ENCODE measurements around the gene CAMTA1.

GRCh38 chr1:7784492-7785071 is 999.3 kb downstream of the CAMTA1 start:
- TF ChIP-seq CTCF (IDR thresholded peaks at IDR 0.05) (no peak), POLR2A (IDR thresholded peaks at IDR 0.05) (peak in 1 of 2 donors; percentile 14), POLR2AphosphoS5 (IDR thresholded peaks at IDR 0.05) (no peak), EP300 (IDR thresholded peaks at IDR 0.05) (no peak)
